H9 (cell line): ENCODE results near the gene DPP6. TPM values are rescaled to one million over a fixed set of nuclear protein-coding genes. Genes with fewer than 3 reads are reported as not detected.

Experiments used
- DNase-seq: peaks from one replicate; pipeline ENCODE4 v3.0.0-alpha.2; 2017
- H2AFZ ChIP-seq: one replicate; pipeline ENCODE4 v1.6.1; 2013; ENCODE audit warnings: mild to moderate bottlenecking, low read length, control low read depth, moderate library complexity
- H2AK5ac ChIP-seq: 2 replicates; pipeline ENCODE4 v1.6.1; 2013; ENCODE audit warnings: low read length, control low read depth, mixed read lengths; ENCODE audit not compliant: insufficient read length
- H2BK120ac ChIP-seq: one replicate; pipeline ENCODE4 v1.6.1; 2013; ENCODE audit warnings: low read depth, mild to moderate bottlenecking, low read length, control low read depth, inconsistent platforms; ENCODE audit not compliant: poor library complexity, severe bottlenecking
- H2BK12ac ChIP-seq: 2 replicates; pipeline ENCODE4 v1.6.1; 2013; ENCODE audit warnings: low read length, control low read depth, mixed read lengths, low read depth; ENCODE audit not compliant: insufficient read length
- H2BK15ac ChIP-seq: 2 replicates; pipeline ENCODE4 v1.6.1; 2013; ENCODE audit warnings: low read depth, low read length, control low read depth
- H2BK20ac ChIP-seq: one replicate; pipeline ENCODE4 v1.6.1; 2013; ENCODE audit warnings: low read depth, mild to moderate bottlenecking, low read length, control low read depth, inconsistent platforms; ENCODE audit not compliant: poor library complexity, severe bottlenecking
- H2BK5ac ChIP-seq: 2 replicates; pipeline ENCODE4 v1.6.1; 2013; ENCODE audit warnings: low read length, control low read depth, mixed read lengths; ENCODE audit not compliant: insufficient read length
- H3K14ac ChIP-seq: 2 replicates; pipeline ENCODE4 v1.6.1; 2013; ENCODE audit warnings: low read length, control low read depth; ENCODE audit not compliant: insufficient read depth
- H3K18ac ChIP-seq: 2 replicates; pipeline ENCODE4 v1.6.1; 2013; ENCODE audit warnings: low read depth, mild to moderate bottlenecking, mixed read lengths, low read length, control low read depth; ENCODE audit not compliant: insufficient read length
- H3K23ac ChIP-seq: 2 replicates; pipeline ENCODE4 v1.6.1; 2013; ENCODE audit warnings: low read length, control low read depth, mixed read lengths, low read depth; ENCODE audit not compliant: insufficient read length
- H3K23me2 ChIP-seq: 2 replicates; pipeline ENCODE4 v1.6.1; 2013; ENCODE audit warnings: low read depth, mild to moderate bottlenecking, mixed read lengths, low read length, control low read depth; ENCODE audit not compliant: insufficient read length, poor library complexity, severe bottlenecking
- H3K27ac ChIP-seq: 2 replicates; pipeline ENCODE4 v1.5.1; 2013; ENCODE audit warnings: low read length, control low read depth, mixed read lengths, low read depth; ENCODE audit not compliant: insufficient read length
- H3K27me3 ChIP-seq: 2 replicates; pipeline ENCODE4 v1.6.1; 2013; ENCODE audit warnings: low read length, control low read depth, inconsistent platforms; ENCODE audit not compliant: insufficient read depth
- H3K4ac ChIP-seq: 2 replicates; pipeline ENCODE4 v1.6.1; 2013; ENCODE audit warnings: low read depth, mild to moderate bottlenecking, control low read depth, inconsistent platforms, low read length, moderate library complexity
- H3K4me1 ChIP-seq: 2 replicates; pipeline ENCODE4 v1.6.1; 2013; ENCODE audit warnings: low read length, control low read depth, inconsistent platforms; ENCODE audit not compliant: insufficient read depth
- H3K4me2 ChIP-seq: 2 replicates; pipeline ENCODE4 v1.6.1; 2013; ENCODE audit warnings: low read length, control low read depth, mixed read lengths; ENCODE audit not compliant: insufficient read length, insufficient read depth
- H3K56ac ChIP-seq: 2 replicates; pipeline ENCODE4 v1.6.1; 2013; ENCODE audit warnings: low read depth, mild to moderate bottlenecking, mixed read lengths, low read length, control low read depth; ENCODE audit not compliant: insufficient read length
- H3K79me1 ChIP-seq: 2 replicates; pipeline ENCODE4 v1.6.1; 2013; ENCODE audit warnings: low read depth, mild to moderate bottlenecking, moderate library complexity, low read length, control low read depth, inconsistent platforms; ENCODE audit not compliant: insufficient read depth, poor library complexity, severe bottlenecking
- H3K79me2 ChIP-seq: 2 replicates; pipeline ENCODE4 v1.6.1; 2013; ENCODE audit warnings: low read length, control low read depth, inconsistent platforms; ENCODE audit not compliant: insufficient read depth
- H3K9ac ChIP-seq: 2 replicates; pipeline ENCODE4 v1.6.1; 2013; ENCODE audit warnings: low read length, control low read depth, mixed read lengths; ENCODE audit not compliant: insufficient read length; ENCODE audit errors: extremely low read depth
- H3K9me3 ChIP-seq: one replicate; pipeline ENCODE4 v1.6.1; 2013; ENCODE audit warnings: low read depth, low read length, inconsistent platforms; ENCODE audit not compliant: control insufficient read depth
- H3T11ph ChIP-seq: one replicate; pipeline ENCODE4 v1.6.1; 2013; ENCODE audit warnings: mild to moderate bottlenecking, low read length, control low read depth, inconsistent platforms
- H4K20me1 ChIP-seq: one replicate; pipeline ENCODE4 v1.6.1; 2013; ENCODE audit not compliant: control insufficient read depth, insufficient read length, insufficient read depth
- H4K5ac ChIP-seq: 2 replicates; pipeline ENCODE4 v1.6.1; 2013; ENCODE audit warnings: low read depth, mild to moderate bottlenecking, mixed read lengths, low read length, control low read depth; ENCODE audit not compliant: insufficient read length
- H4K8ac ChIP-seq: replicated peaks from 2 replicates; pipeline ENCODE4 v1.6.1; 2013; ENCODE audit warnings: low read length, control low read depth, mixed read lengths, low read depth; ENCODE audit not compliant: insufficient read length
- H4K91ac ChIP-seq: 2 replicates; pipeline ENCODE4 v1.6.1; 2013; ENCODE audit warnings: low read depth, mild to moderate bottlenecking, moderate library complexity, mixed read lengths, low read length, control low read depth; ENCODE audit not compliant: insufficient read length
- H3K27ac Mint-ChIP-seq, 3 experiments: 2 replicates in 2 of 3; 3 replicates in 1 of 3; pipeline ENCODE4 v1.8.0; 2020 to 2021; ENCODE audit warnings: mixed read lengths in 3 of 3, mild to moderate bottlenecking in 1 of 3, moderate library complexity in 1 of 3
- H3K27me3 Mint-ChIP-seq: 2 replicates; pipeline ENCODE4 v1.8.0; 2021; ENCODE audit warnings: low read depth, mild to moderate bottlenecking, moderate library complexity, mixed read lengths
- H3K36me3 Mint-ChIP-seq, 3 experiments: 2 replicates in 2 of 3; 3 replicates in 1 of 3; pipeline ENCODE4 v1.8.0; 2020 to 2021; ENCODE audit warnings: low read depth in 3 of 3, mixed read lengths in 3 of 3; ENCODE audit not compliant: insufficient read depth in 1 of 3
- H3K4me1 Mint-ChIP-seq, 2 experiments: 2 replicates each; pipeline ENCODE4 v1.8.0; 2020; ENCODE audit warnings: mixed read lengths in 2 of 2
- H3K4me3 Mint-ChIP-seq, 2 experiments: 2 replicates in 1 of 2; 3 replicates in 1 of 2; pipeline ENCODE4 v1.8.0; 2020 to 2021; ENCODE audit warnings: mild to moderate bottlenecking in 2 of 2, mixed read lengths in 2 of 2, moderate library complexity in 1 of 2
- H3K9me3 Mint-ChIP-seq, 2 experiments: 2 replicates in 1 of 2; 3 replicates in 1 of 2; pipeline ENCODE4 v1.8.0; 2020; ENCODE audit warnings: mild to moderate bottlenecking in 2 of 2, mixed read lengths in 2 of 2, moderate library complexity in 1 of 2
- WGBS: extraction: QIAGEN DNeasy Blood & Tissue Kit; methylation state at CpG from one replicate; pipeline ENCODE4 v1.1.7; 2013; ENCODE audit warnings: missing lambda C conversion rate, low lambda C conversion rate, mixed read lengths; ENCODE audit not compliant: insufficient read length; ENCODE audit errors: extremely low coverage; 5-methylcytosine and 5-hydroxymethylcytosine counted together
- total RNA-seq: library from RNA; stranded (reverse); gene quantifications from 2 replicates; pipeline ENCODE4 v1.2.1, GENCODE V29; 2021
- TF ChIP-seq, protein P1 (sequence below): fragments of 200-600 bp; sonication (generic); conservative IDR thresholded peaks from 3 replicates; pipeline ENCODE4 v1.8.0; 2021; ENCODE audit warnings: antibody characterized with exemption, mild to moderate bottlenecking

DPP6 gene
- total RNA-seq, 1 experiment from 2014 or later, result 4.5 TPM

GRCh38 chr7:154198481-154198880, 146.3 kb downstream of the DPP6 start:
- DNase-seq, result no peak
- TF ChIP-seq, protein P1, sequence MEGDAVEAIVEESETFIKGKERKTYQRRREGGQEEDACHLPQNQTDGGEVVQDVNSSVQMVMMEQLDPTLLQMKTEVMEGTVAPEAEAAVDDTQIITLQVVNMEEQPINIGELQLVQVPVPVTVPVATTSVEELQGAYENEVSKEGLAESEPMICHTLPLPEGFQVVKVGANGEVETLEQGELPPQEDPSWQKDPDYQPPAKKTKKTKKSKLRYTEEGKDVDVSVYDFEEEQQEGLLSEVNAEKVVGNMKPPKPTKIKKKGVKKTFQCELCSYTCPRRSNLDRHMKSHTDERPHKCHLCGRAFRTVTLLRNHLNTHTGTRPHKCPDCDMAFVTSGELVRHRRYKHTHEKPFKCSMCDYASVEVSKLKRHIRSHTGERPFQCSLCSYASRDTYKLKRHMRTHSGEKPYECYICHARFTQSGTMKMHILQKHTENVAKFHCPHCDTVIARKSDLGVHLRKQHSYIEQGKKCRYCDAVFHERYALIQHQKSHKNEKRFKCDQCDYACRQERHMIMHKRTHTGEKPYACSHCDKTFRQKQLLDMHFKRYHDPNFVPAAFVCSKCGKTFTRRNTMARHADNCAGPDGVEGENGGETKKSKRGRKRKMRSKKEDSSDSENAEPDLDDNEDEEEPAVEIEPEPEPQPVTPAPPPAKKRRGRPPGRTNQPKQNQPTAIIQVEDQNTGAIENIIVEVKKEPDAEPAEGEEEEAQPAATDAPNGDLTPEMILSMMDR, result no peak
- H3K27ac ChIP-seq, result no peak overlapping the region
- no peak overlapping the region for H2BK5ac ChIP-seq
- H4K20me1 ChIP-seq, result no peaks in the 10 kb centered on the region
- H3K23ac ChIP-seq, result no peak overlapping the region
- no peak overlapping the region for H2BK15ac ChIP-seq
- H3K18ac ChIP-seq, result no peak overlapping the region
- Mint-ChIP-seq H3K9me3 (no peaks in the 10 kb centered on the region; a peak in 1 of 5 replicates), H3K27ac (peak overlapping the region in 1 of 3 experiments; percentile 59; a peak in 1 of 7 replicates), H3K4me3 (no peak overlapping the region), H3K36me3 (no peaks in the 10 kb centered on the region; a peak in 2 of 7 replicates), H3K4me1 (peaks cover 46% of the 10 kb centered on the region in 2 experiments), H3K27me3 (peaks cover 5% of the 10 kb centered on the region; the same call in 1 of the 2 replicates)
- H4K5ac ChIP-seq, result no peak overlapping the region
- no peak overlapping the region for H2BK12ac ChIP-seq
- H3K56ac ChIP-seq, result no peak overlapping the region
- H3K79me1 ChIP-seq, result no peaks in the 10 kb centered on the region
- no peak overlapping the region for H2BK20ac ChIP-seq
- H3K79me2 ChIP-seq, result no peaks in the 10 kb centered on the region
- H3K4me2 ChIP-seq, result no peak overlapping the region
- H3T11ph ChIP-seq, result no peak overlapping the region
- H3K27me3 ChIP-seq, result no peaks in the 10 kb centered on the region
- no peak overlapping the region for H3K4ac ChIP-seq
- H2AFZ ChIP-seq, result no peak overlapping the region
- H3K9me3 ChIP-seq, result no peaks in the 10 kb centered on the region
- H4K8ac ChIP-seq, result no peak overlapping the region
- H3K14ac ChIP-seq, result no peak overlapping the region
- H2BK120ac ChIP-seq, result no peak overlapping the region
- no peak overlapping the region for H2AK5ac ChIP-seq
- no CpG with 5 or more reads among the region's 6 CpGs for WGBS
- H3K23me2 ChIP-seq, result no peaks in the 10 kb centered on the region
- H4K91ac ChIP-seq, result no peak overlapping the region
- peaks cover 3% of the 10 kb centered on the region; the same call in 1 of the 2 replicates for H3K4me1 ChIP-seq
- no peak overlapping the region for H3K9ac ChIP-seq
